GM23338 (cell line): ENCODE results near the gene OTUD4.

Experiments
- EZH2 ChIP-seq: fragments of 200-600 bp; sonication (generic); IDR thresholded peaks from one replicate; pipeline ENCODE4 v1.8.0; 2017; ENCODE audit warnings: antibody characterized with exemption, mild to moderate bottlenecking, low read depth; ENCODE audit not compliant: unreplicated experiment
- POLR2AphosphoS5 ChIP-seq: IDR thresholded peaks from 2 replicates; pipeline ENCODE4 v1.6.1; 2016; ENCODE audit warnings: antibody characterized with exemption, low read depth
- ZNF114 ChIP-seq: fragments of 250-450 bp; sonication (Bioruptor Pico); IDR thresholded peaks from 2 replicates; pipeline ENCODE4 v1.5.0; 2020; ENCODE audit warnings: mild to moderate bottlenecking, moderate library complexity
- TF ChIP-seq, protein P1 (sequence below), 2 experiments: fragments of 200-600 bp in 1 of 2; sonication (generic) in 1 of 2; conservative IDR thresholded peaks; 2 replicates each; pipeline versions ENCODE4 v1.5.1 to v1.6.1; 2016 to 2017; ENCODE audit warnings: antibody characterized with exemption in 2 of 2, low read depth in 2 of 2, mild to moderate bottlenecking in 2 of 2, moderate library complexity in 1 of 2
- TF ChIP-seq, protein P2 (sequence below): IDR thresholded peaks from one replicate; pipeline ENCODE4 v1.6.1; 2018; ENCODE audit warnings: antibody characterized with exemption; ENCODE audit not compliant: unreplicated experiment

DNA sequence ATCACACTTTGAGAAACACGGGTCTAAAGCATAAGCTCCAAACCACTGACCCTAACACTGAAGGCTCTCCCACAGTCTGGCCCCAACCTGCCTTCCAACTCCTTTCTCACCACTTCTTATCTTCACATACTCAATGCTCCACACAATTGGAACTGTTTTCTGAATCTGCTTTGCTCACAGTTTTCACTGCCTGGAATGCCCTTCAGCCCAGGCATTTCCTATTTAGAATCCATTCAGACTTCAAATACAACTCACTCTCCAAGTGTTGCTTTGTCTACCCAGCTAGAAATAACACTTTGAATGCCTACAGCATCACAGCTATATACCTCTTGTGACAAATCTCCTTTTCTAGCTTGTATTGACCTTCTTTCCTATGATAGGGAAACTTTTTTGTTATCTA is 10.2 kb downstream of the OTUD4 start:
- TF ChIP-seq, protein P1, sequence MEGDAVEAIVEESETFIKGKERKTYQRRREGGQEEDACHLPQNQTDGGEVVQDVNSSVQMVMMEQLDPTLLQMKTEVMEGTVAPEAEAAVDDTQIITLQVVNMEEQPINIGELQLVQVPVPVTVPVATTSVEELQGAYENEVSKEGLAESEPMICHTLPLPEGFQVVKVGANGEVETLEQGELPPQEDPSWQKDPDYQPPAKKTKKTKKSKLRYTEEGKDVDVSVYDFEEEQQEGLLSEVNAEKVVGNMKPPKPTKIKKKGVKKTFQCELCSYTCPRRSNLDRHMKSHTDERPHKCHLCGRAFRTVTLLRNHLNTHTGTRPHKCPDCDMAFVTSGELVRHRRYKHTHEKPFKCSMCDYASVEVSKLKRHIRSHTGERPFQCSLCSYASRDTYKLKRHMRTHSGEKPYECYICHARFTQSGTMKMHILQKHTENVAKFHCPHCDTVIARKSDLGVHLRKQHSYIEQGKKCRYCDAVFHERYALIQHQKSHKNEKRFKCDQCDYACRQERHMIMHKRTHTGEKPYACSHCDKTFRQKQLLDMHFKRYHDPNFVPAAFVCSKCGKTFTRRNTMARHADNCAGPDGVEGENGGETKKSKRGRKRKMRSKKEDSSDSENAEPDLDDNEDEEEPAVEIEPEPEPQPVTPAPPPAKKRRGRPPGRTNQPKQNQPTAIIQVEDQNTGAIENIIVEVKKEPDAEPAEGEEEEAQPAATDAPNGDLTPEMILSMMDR (conservative IDR thresholded peaks at IDR 0.05; ENCODE audit: low read depth in 2 of 2): no peak
- TF ChIP-seq EZH2 (no peak), ZNF114 (no peak), POLR2AphosphoS5 (no peak)
- TF ChIP-seq, protein P2, sequence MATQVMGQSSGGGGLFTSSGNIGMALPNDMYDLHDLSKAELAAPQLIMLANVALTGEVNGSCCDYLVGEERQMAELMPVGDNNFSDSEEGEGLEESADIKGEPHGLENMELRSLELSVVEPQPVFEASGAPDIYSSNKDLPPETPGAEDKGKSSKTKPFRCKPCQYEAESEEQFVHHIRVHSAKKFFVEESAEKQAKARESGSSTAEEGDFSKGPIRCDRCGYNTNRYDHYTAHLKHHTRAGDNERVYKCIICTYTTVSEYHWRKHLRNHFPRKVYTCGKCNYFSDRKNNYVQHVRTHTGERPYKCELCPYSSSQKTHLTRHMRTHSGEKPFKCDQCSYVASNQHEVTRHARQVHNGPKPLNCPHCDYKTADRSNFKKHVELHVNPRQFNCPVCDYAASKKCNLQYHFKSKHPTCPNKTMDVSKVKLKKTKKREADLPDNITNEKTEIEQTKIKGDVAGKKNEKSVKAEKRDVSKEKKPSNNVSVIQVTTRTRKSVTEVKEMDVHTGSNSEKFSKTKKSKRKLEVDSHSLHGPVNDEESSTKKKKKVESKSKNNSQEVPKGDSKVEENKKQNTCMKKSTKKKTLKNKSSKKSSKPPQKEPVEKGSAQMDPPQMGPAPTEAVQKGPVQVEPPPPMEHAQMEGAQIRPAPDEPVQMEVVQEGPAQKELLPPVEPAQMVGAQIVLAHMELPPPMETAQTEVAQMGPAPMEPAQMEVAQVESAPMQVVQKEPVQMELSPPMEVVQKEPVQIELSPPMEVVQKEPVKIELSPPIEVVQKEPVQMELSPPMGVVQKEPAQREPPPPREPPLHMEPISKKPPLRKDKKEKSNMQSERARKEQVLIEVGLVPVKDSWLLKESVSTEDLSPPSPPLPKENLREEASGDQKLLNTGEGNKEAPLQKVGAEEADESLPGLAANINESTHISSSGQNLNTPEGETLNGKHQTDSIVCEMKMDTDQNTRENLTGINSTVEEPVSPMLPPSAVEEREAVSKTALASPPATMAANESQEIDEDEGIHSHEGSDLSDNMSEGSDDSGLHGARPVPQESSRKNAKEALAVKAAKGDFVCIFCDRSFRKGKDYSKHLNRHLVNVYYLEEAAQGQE: no peak
